ENCODE measurements around the gene ADCY2.

GRCh38 chr5:7873216-7873615 lies 477.3 kb downstream of the ADCY2 start:
- TF ChIP-seq EZH2 (IDR thresholded peaks at IDR 0.05; ENCODE audit: borderline replicate concordance, low read depth, low read length, poor library complexity, severe bottlenecking) (no peak), CTCF (conservative IDR thresholded peaks at IDR 0.05; ENCODE audit: low read depth, low read length) (no peak)
